Uterus (tissue), 4 donors: ENCODE results near the gene NPL. TPM values are rescaled to one million over a fixed set of nuclear protein-coding genes. Genes with fewer than 3 reads are reported as not detected.

Source experiments
- DNase-seq, 2 donors: peaks; one replicate each; pipeline ENCODE4 v3.0.0-alpha.2; 2019 to 2020
- H3K27ac ChIP-seq, 2 donors: fragments of 200-600 bp; sonication (generic); 1 replicate in 1 of 2; 2 replicates in 1 of 2; pipeline ENCODE4 v1.5.1; 2016 to 2018
- H3K27me3 ChIP-seq, 2 donors: fragments of 200-600 bp; sonication (generic); one replicate each; pipeline ENCODE4 v1.5.1; 2018 to 2019; ENCODE audit warnings: control low read depth in 1 of 2
- H3K36me3 ChIP-seq, 2 donors: fragments of 200-600 bp; sonication (generic); one replicate each; pipeline ENCODE4 v1.5.1; 2019; ENCODE audit warnings: control low read depth in 1 of 2
- H3K4me1 ChIP-seq, 2 donors: fragments of 200-600 bp; sonication (generic); one replicate each; pipeline ENCODE4 v1.5.1; 2018 to 2019; ENCODE audit warnings: control low read depth in 1 of 2
- H3K4me3 ChIP-seq, 2 donors: fragments of 200-600 bp; sonication (generic); 1 replicate in 1 of 2; 2 replicates in 1 of 2; pipeline ENCODE4 v1.5.1; 2018 to 2019; ENCODE audit warnings: mild to moderate bottlenecking in 1 of 2
- H3K9me3 ChIP-seq, 2 donors: fragments of 200-600 bp; sonication (generic); one replicate each; pipeline ENCODE4 v1.5.1; 2019; ENCODE audit warnings: control low read depth in 1 of 2
- POLR2A ChIP-seq, 2 donors: fragments of 450-650 bp; IDR thresholded peaks; one replicate each; pipeline ENCODE4 v1.6.1; 2016; ENCODE audit warnings: antibody characterized with exemption in 2 of 2, mild to moderate bottlenecking in 1 of 2, moderate library complexity in 1 of 2
- intact Hi-C: fragments of 100-400 bp; cut with DNase I; formaldehyde crosslinking; loops from one replicate; pipeline ENCODE4 v1.15.1; 2023; ENCODE audit warnings: low total_unique reads
- total RNA-seq, 4 donors: library from RNA; depleted of rRNA in 3 of 4; stranded (reverse); fragments of >200 nt in 3 of 4; gene quantifications; one replicate each; pipeline versions ENCODE4 v1.1.0 to v1.2.4, GENCODE V29; 2014 to 2023
- TF ChIP-seq, protein P1 (sequence below), 4 experiments: fragments of 200-600 bp in 2 of 4; fragments of 450-650 bp in 2 of 4; sonication (generic) in 2 of 4; IDR thresholded peaks; one replicate each; pipeline ENCODE4 v1.5.1; 2016 to 2019; ENCODE audit warnings: antibody characterized with exemption in 4 of 4, mild to moderate bottlenecking in 2 of 4, moderate library complexity in 1 of 4
- donor health status: DM: yes; HTN: yes; CAD: no.

The NPL gene
- total RNA-seq, 4 donors from 2014 or later, result 0.29 to 9.9 (median 4.4) TPM

DNA sequence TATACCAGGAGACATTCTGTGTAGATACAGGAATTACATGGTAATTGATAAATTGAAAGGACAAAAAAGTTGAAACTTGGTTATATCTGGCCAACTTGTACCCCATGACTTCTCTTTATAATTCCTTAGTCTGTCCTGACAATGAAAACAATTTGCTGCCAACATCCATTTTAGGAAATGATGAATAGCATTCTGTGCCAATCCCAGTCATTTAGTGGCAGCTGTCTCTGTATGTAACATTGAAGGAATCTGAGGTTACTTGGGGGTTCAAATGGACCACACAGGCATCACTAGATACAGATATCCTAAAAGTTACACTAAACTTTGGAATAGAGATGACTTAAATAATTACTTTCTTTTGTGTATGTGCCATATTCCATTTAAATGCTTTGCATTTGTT, 87.8 kb downstream of the NPL start:
- Histone ChIP-seq H3K36me3 (no peaks in the 10 kb centered on the region), H3K4me3 (no peak overlapping the region), H3K27ac (no peak overlapping the region), H3K9me3 (no peaks in the 10 kb centered on the region), H3K4me1 (no peaks in the 10 kb centered on the region), H3K27me3 (no peaks in the 10 kb centered on the region)
- TF ChIP-seq, protein P1, sequence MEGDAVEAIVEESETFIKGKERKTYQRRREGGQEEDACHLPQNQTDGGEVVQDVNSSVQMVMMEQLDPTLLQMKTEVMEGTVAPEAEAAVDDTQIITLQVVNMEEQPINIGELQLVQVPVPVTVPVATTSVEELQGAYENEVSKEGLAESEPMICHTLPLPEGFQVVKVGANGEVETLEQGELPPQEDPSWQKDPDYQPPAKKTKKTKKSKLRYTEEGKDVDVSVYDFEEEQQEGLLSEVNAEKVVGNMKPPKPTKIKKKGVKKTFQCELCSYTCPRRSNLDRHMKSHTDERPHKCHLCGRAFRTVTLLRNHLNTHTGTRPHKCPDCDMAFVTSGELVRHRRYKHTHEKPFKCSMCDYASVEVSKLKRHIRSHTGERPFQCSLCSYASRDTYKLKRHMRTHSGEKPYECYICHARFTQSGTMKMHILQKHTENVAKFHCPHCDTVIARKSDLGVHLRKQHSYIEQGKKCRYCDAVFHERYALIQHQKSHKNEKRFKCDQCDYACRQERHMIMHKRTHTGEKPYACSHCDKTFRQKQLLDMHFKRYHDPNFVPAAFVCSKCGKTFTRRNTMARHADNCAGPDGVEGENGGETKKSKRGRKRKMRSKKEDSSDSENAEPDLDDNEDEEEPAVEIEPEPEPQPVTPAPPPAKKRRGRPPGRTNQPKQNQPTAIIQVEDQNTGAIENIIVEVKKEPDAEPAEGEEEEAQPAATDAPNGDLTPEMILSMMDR (IDR thresholded peaks at IDR 0.05), result no peak
- no peak for TF ChIP-seq POLR2A (IDR thresholded peaks at IDR 0.05)
- DNase-seq, result no peak
- intact Hi-C loops, result no loop called here

DNA sequence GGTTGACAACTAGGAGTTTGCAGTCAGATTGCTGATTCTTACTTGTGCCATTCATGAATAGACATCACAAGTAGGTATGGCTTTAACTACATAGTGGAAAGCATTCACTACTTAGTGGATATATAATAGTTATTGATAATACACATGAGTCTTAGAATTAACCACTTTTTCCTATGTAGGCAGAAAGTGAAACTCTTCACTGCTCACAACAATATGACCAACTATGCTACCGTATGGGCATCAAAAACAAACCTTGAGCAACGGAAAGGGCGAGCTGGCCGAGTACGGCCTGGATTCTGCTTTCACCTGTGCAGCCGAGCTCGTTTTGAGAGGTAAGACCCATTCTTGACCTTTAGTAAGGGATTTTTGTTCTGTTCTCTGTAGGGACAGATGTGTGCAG, 88.3 kb downstream of the NPL start:
- Histone ChIP-seq H3K27me3 (no peaks in the 10 kb centered on the region), H3K4me1 (no peaks in the 10 kb centered on the region), H3K36me3 (no peaks in the 10 kb centered on the region), H3K9me3 (no peaks in the 10 kb centered on the region), H3K27ac (no peak overlapping the region), H3K4me3 (no peak overlapping the region)
- intact Hi-C loops, result no loop called here
- no peak for DNase-seq
- TF ChIP-seq, protein P1 (IDR thresholded peaks at IDR 0.05), result no peak
- no peak for TF ChIP-seq POLR2A (IDR thresholded peaks at IDR 0.05)

Other genes starting within 250 kb of the NPL start
- gene RNASEL, start 200.5 kb upstream of the NPL start, total RNA-seq, result 10 to 100 TPM in 1 of 4 donors, 1 to 10 TPM in 3; 4.1 to 13.4 (median 6.9) TPM
- gene RGS16, start 185.4 kb upstream of the NPL start, total RNA-seq, result 1 to 10 TPM in 3 of 4 donors, not detected in 1; 1.2 to 3.9 (median 3.5) TPM
- gene RGS8, start 105.2 kb upstream of the NPL start, total RNA-seq, result not detected
- 100 to 1,000 TPM in 3 of 4 donors, 10 to 100 TPM in 1; 70.0 to 227 (median 151) TPM for gene DHX9, start 49.6 kb downstream of the NPL start, total RNA-seq
- 1 to 10 TPM in 1 of 4 donors, not detected in 3; 1.0 TPM for gene SHCBP1L, start 163.4 kb downstream of the NPL start, total RNA-seq
- 100 to 1,000 TPM; 130 to 315 (median 214) TPM for gene LAMC1, start 233.6 kb downstream of the NPL start, total RNA-seq